ENCODE data around the gene D2HGDH.

DNA sequence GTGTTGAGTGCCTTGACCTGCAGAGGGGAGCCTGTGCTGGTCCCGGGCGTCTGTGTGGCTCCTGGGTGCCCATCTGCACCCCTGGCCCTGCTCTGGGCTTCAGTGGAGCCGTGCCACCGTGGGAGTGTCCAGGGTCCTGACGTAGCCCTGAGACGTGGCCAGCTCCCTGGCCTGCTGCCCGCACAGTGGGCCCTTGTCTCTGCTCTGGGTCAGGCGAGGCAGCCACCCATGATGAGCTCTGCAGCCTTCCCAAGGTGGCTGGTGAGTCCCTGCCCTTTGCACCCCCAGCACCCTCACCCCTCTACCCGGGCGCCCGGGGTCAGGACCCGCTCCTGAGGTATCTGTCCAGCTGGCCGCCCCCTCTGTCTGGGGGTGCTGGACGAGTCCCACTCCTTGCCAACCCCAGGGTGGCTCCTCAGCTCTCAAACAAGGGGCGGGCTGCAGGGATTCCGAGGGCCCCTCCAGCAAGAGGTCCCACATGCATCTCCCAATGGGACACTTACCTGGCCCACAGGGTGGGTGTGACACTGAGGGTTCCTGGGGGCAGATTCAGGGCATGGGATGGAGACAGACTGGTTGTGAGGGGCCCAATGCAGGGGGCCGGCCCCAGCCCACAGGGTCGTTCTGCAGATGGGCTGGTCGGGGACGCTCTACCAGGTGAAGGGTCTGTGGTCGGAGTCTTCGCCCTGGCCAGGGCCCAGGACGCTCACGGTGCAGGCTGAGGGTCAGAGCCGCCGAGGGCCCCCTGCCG lies 76.9 kb downstream of the D2HGDH start:
- TF ChIP-seq, protein P1, sequence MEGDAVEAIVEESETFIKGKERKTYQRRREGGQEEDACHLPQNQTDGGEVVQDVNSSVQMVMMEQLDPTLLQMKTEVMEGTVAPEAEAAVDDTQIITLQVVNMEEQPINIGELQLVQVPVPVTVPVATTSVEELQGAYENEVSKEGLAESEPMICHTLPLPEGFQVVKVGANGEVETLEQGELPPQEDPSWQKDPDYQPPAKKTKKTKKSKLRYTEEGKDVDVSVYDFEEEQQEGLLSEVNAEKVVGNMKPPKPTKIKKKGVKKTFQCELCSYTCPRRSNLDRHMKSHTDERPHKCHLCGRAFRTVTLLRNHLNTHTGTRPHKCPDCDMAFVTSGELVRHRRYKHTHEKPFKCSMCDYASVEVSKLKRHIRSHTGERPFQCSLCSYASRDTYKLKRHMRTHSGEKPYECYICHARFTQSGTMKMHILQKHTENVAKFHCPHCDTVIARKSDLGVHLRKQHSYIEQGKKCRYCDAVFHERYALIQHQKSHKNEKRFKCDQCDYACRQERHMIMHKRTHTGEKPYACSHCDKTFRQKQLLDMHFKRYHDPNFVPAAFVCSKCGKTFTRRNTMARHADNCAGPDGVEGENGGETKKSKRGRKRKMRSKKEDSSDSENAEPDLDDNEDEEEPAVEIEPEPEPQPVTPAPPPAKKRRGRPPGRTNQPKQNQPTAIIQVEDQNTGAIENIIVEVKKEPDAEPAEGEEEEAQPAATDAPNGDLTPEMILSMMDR (IDR thresholded peaks at IDR 0.05 in 4 of 5, conservative IDR thresholded peaks at IDR 0.05 in 1 of 5) = no peak
- TF ChIP-seq POLR2A (IDR thresholded peaks at IDR 0.05) = no peak
